OCI-LY7 (cell line): ENCODE results near the gene MICB. TPM values are rescaled to one million over a fixed set of nuclear protein-coding genes. Genes with fewer than 3 reads are reported as not detected.

Experiments used
- BruUV-seq: library from RNA; stranded (reverse); fragments of 400-500 nt; replicated peaks from 2 replicates; lab custom pipeline; 2021; lab: Mats Ljungman, UMichigan
- CTCF ChIA-PET: fragments of 300-600 bp; sonication (Branson Sonifier 250); formaldehyde crosslinking; loops from one replicate; lab custom pipeline; 2022; ENCODE audit warnings: antibody characterized with exemption; ENCODE audit not compliant: unreplicated experiment; lab: Charles Lee
- POLR2A ChIA-PET: fragments of 300-600 bp; sonication (Branson Sonifier 250); formaldehyde crosslinking; loops from one replicate; lab custom pipeline; 2022; ENCODE audit warnings: antibody characterized with exemption; lab: Charles Lee
- DNase-seq: peaks from one replicate; pipeline ENCODE4 v3.0.0-alpha.2; 2015; ENCODE audit warnings: low spot score
- H2AFZ ChIP-seq: fragments of 200-600 bp; sonication (generic), shearing (Covaris generic); 2 replicates; pipeline ENCODE4 v1.6.1; 2014; ENCODE audit warnings: mild to moderate bottlenecking, antibody characterized with exemption, low read length, moderate library complexity
- H3K27ac ChIP-seq: fragments of 200-600 bp; sonication (generic); 2 replicates; pipeline ENCODE4 v1.5.1; 2014; ENCODE audit warnings: mixed run types, low read depth, mild to moderate bottlenecking, moderate library complexity, low read length, inconsistent platforms; ENCODE audit not compliant: poor library complexity, severe bottlenecking
- H3K36me3 ChIP-seq: fragments of 200-600 bp; sonication (generic); 2 replicates; pipeline ENCODE4 v1.6.1; 2014; ENCODE audit warnings: mild to moderate bottlenecking, antibody characterized with exemption, low read length, moderate library complexity, mixed read lengths; ENCODE audit not compliant: insufficient read depth
- H3K4me1 ChIP-seq: fragments of 200-600 bp; sonication (generic); 2 replicates; pipeline ENCODE4 v1.5.1; 2014; ENCODE audit warnings: mild to moderate bottlenecking, low read length; ENCODE audit not compliant: insufficient read depth, poor library complexity, severe bottlenecking
- H3K4me2 ChIP-seq: fragments of 200-600 bp; sonication (generic); 2 replicates; pipeline ENCODE4 v1.6.1; 2014; ENCODE audit warnings: mild to moderate bottlenecking, low read length
- H3K4me3 ChIP-seq: fragments of 200-600 bp; sonication (generic); 2 replicates; pipeline ENCODE4 v1.5.1; 2014; ENCODE audit warnings: mild to moderate bottlenecking, low read depth, low read length; ENCODE audit not compliant: poor library complexity, severe bottlenecking
- H3K79me2 ChIP-seq: fragments of 200-600 bp; sonication (generic); 2 replicates; pipeline ENCODE4 v1.6.1; 2016; ENCODE audit warnings: low read depth, mild to moderate bottlenecking, low read length, moderate library complexity, mixed read lengths; ENCODE audit not compliant: insufficient read depth
- H3K9me2 ChIP-seq: fragments of 200-600 bp; sonication (generic); 2 replicates; pipeline ENCODE4 v1.6.1; 2016; ENCODE audit warnings: mild to moderate bottlenecking, low read length, mixed read lengths; ENCODE audit not compliant: insufficient read depth
- H3K9me3 ChIP-seq: fragments of 200-600 bp; sonication (generic); 2 replicates; pipeline ENCODE4 v1.6.1; 2014; ENCODE audit warnings: mild to moderate bottlenecking, mixed run types, low read length, mixed read lengths
- H4K20me1 ChIP-seq: fragments of 200-600 bp; sonication (generic); 2 replicates; pipeline ENCODE4 v1.6.1; 2014; ENCODE audit warnings: mild to moderate bottlenecking, antibody characterized with exemption, low read length, moderate library complexity, mixed read lengths; ENCODE audit not compliant: insufficient read depth
- CTCF ChIP-seq: fragments of 200-600 bp; sonication (generic); conservative IDR thresholded peaks from 2 replicates; pipeline ENCODE4 v1.5.1; 2014; ENCODE audit warnings: mild to moderate bottlenecking, antibody characterized with exemption, low read length, moderate library complexity, mixed read lengths
- EZH2phosphoT487 ChIP-seq: fragments of 200-600 bp; sonication (generic); IDR thresholded peaks from 2 replicates; pipeline ENCODE4 v1.6.1; 2018; ENCODE audit warnings: low read depth, borderline replicate concordance, mild to moderate bottlenecking, mixed run types, antibody characterized with exemption, low read length, moderate library complexity, mixed read lengths
- intact Hi-C: fragments of 100-400 bp; cut with micrococcal nuclease; formaldehyde crosslinking; loops from one replicate; pipeline ENCODE4 v1.10.0; 2022; ENCODE audit not compliant: unreplicated experiment
- total RNA-seq, 2 experiments: library from RNA; depleted of rRNA in 1 of 2; stranded (reverse); fragments of >200 nt in 1 of 2; shearing (Covaris generic) in 1 of 2; gene quantifications; 2 replicates each; pipeline ENCODE4 v1.2.3, GENCODE V29; 2014 to 2022

The MICB gene
- total RNA-seq, 2 experiments from 2014 or later: 26.3 to 32.4 TPM

- intact Hi-C loops: loop anchor here (1.0 to 10.0 kb wide), 6 partner anchors 48 to 809 kb away; partner anchors contain the start of genes DDX39B and PPP1R18
- ChIA-PET CTCF (interaction anchor here (0.6 to 1.3 kb wide), 2 partner anchors 63 to 104 kb away, joined by 3 read pairs; no protein-coding TSS in a partner anchor), POLR2A (interaction anchor here (0.5 to 3.4 kb wide), 9 partner anchors 16 to 105 kb away, joined by 3 to 20 read pairs (median 3); partner anchors contain the start of gene DDX39B)
- Histone ChIP-seq H3K4me3 (peak overlapping the region; percentile 82), H4K20me1 (no peaks in the 10 kb centered on the region), H3K36me3 (no peaks in the 10 kb centered on the region; the same call in 1 of the 2 replicates), H3K9me2 (no peaks in the 10 kb centered on the region), H3K4me2 (peak overlapping the region; percentile 98), H3K9me3 (no peaks in the 10 kb centered on the region), H2AFZ (peak overlapping the region; percentile 81), H3K79me2 (peaks cover 57% of the 10 kb centered on the region), H3K4me1 (peaks cover 35% of the 10 kb centered on the region), H3K27ac (peak overlapping the region; percentile 78)
- TF ChIP-seq EZH2phosphoT487 (no peak), CTCF (peak; percentile 95)
- peak; percentile 88 for DNase-seq
- no TSS peak for BruUV-seq
Observed at GRCh38 chr6:31493875-31494694, 3.9 kb upstream of the MICB start.

GRCh38 chr6:31495580-31495979 lies 2.4 kb upstream of the MICB start:
- H3K79me2 ChIP-seq: peaks cover 66% of the 10 kb centered on the region
- POLR2A ChIA-PET: interaction anchor here (0.7 to 3.4 kb wide), 7 partner anchors 8 to 103 kb away, joined by 3 to 20 read pairs (median 3); partner anchors contain the start of gene DDX39B
- no TSS peak for BruUV-seq
- peak overlapping the region; percentile 81; the same call in 1 of the 2 replicates for H2AFZ ChIP-seq
- intact Hi-C loops: loop anchor here (10.0 kb wide), 2 partner anchors 339 to 811 kb away; partner anchors contain the start of gene PPP1R18
- H3K27ac ChIP-seq: peak overlapping the region; percentile 78
- peaks cover 35% of the 10 kb centered on the region for H3K4me1 ChIP-seq
- H3K36me3 ChIP-seq: peaks cover 3% of the 10 kb centered on the region
- TF ChIP-seq CTCF (no peak), EZH2phosphoT487 (no peak)
- no peaks in the 10 kb centered on the region for H4K20me1 ChIP-seq
- H3K9me2 ChIP-seq: no peaks in the 10 kb centered on the region
- no peaks in the 10 kb centered on the region for H3K9me3 ChIP-seq
- peak overlapping the region; percentile 82 for H3K4me3 ChIP-seq
- H3K4me2 ChIP-seq: peak overlapping the region; percentile 98
- CTCF ChIA-PET: no interaction called here
- DNase-seq: peak; percentile 28
